Psoas muscle (tissue), 8 donors: ENCODE data around the gene TMED5. TPM values are rescaled to one million over a fixed set of nuclear protein-coding genes. Genes with fewer than 3 reads are reported as not detected.

Source experiments
- ATAC-seq, 4 donors: fragments of 200-7000 bp; cut with Tn5 transposase; one replicate each; pipeline ENCODE4 v1.9.1; 2020; ENCODE audit warnings: moderate library complexity in 3 of 4, mild to moderate bottlenecking in 2 of 4
- DNase-seq, 2 donors: peaks; one replicate each; pipeline ENCODE4 v3.0.0-alpha.2; 2020
- H3K27ac ChIP-seq: fragments of 200-600 bp; one replicate; pipeline ENCODE4 v1.8.0; 2022
- H3K27me3 ChIP-seq, 3 donors: fragments of 200-600 bp in 1 of 3; one replicate each; pipeline versions ENCODE4 v1.6.1 to v1.8.0; 2013 to 2022; ENCODE audit warnings: low read length in 2 of 3, mild to moderate bottlenecking in 2 of 3, moderate library complexity in 1 of 3; ENCODE audit not compliant: insufficient read depth in 3 of 3
- H3K36me3 ChIP-seq, 2 donors: fragments of 200-600 bp in 1 of 2; one replicate each; pipeline versions ENCODE4 v1.6.1 to v1.8.0; 2013 to 2022; ENCODE audit warnings: low read depth in 1 of 2, mild to moderate bottlenecking in 1 of 2, moderate library complexity in 1 of 2; ENCODE audit not compliant: insufficient read depth in 1 of 2
- H3K4me1 ChIP-seq: fragments of 200-600 bp; one replicate; pipeline ENCODE4 v1.8.0; 2022
- H3K4me3 ChIP-seq: fragments of 200-600 bp; one replicate; pipeline ENCODE4 v1.8.0; 2022; ENCODE audit warnings: mild to moderate bottlenecking
- H3K9me3 ChIP-seq: fragments of 200-600 bp; one replicate; pipeline ENCODE4 v1.8.0; 2022
- CTCF ChIP-seq: fragments of 200-600 bp; IDR thresholded peaks from one replicate; pipeline ENCODE4 v1.8.0; 2022; ENCODE audit warnings: antibody characterized with exemption
- WGBS, 3 donors: extraction: QIAGEN DNeasy Blood & Tissue Kit; methylation state at CpG; one replicate each; pipeline versions ENCODE4 v1.1.6 to v1.1.7; 2013; 5-methylcytosine and 5-hydroxymethylcytosine counted together
- intact Hi-C, 2 donors: fragments of 100-400 bp; cut with DNase I; formaldehyde crosslinking; loops; one replicate each; pipeline versions ENCODE4 v1.11.0 to v1.14.2; 2022
- polyA plus RNA-seq, 3 donors: library from polyadenylated mRNA; stranded (reverse); fragments of 200-250 nt; gene quantifications; one replicate each; pipeline ENCODE4 v1.2.3, GENCODE V29; 2013
- total RNA-seq, 4 donors: library from RNA; stranded (reverse); fragmentation: NEBNext Ultra II Directional in 2 of 4; extraction: Animal tissue kit (Norgen Biotek cat#: 25700) in 2 of 4; gene quantifications; one replicate each; pipeline versions ENCODE4 v1.2.1 to v1.2.4, GENCODE V29; 2021 to 2023
- donor health status: healthy with polysubstance abuse.
- donor health status: DM: no; HTN: no; CAD: no; lungs with moderate emphysema.
- donor health status: Bipolar disorder and iron deficiency.
- donor health status: healthy.
- donor health status: DM: yes; HTN: yes; CAD: no.
- donor health status: DM: no; HTN: no; CAD: no.
- donor health status: DM: no; HTN: no; CAD: no.
- donor health status: DM: yes; HTN: yes; CAD: no.

The TMED5 gene
- total and polyA plus RNA-seq, 7 donors, result 37.9 to 92.2 (median 65.6) TPM

DNA sequence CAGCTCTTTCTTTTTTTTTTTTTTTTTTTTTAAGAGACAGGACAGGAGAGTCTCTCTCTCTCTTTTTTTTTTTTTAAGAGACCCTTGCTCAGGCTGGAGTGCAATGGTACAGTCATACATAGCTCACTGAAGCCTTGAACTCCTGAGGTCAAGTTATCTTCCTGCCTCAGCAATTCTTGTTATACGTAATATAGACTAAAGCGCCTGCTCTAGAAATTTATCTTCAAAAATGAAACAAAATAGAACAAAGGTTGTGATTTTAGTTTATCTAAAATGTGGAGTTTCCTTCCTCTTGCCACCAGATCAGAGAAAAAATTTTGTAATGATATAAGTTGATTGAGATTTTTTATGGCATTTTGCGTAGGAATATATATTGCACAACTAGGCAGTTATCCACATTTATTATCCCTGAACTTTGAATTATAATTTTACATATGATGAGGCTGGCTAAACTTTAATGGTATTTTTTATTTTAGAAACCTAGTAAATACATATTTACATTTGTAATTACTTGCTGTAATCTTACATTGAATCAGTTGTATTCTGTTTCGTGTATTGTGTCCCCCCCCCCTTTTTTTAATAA, 56.9 kb downstream of the TMED5 start:
- intact Hi-C loops, result no loop called here

GRCh38 chr1:93120614-93121013, 59.6 kb downstream of the TMED5 start:
- Histone ChIP-seq H3K36me3 (peaks cover 0 to 36% of the 10 kb centered on the region in 2 donors), H3K9me3 (no peaks in the 10 kb centered on the region), H3K4me1 (peaks cover 5% of the 10 kb centered on the region), H3K4me3 (peak overlapping the region; percentile 49), H3K27ac (peak overlapping the region; percentile 59), H3K27me3 (no peaks in the 10 kb centered on the region)
- TF ChIP-seq CTCF, result no peak
- intact Hi-C loops, result no loop called here
- ATAC-seq, result peak; percentile 64 to 90 (median 66)
- DNase-seq, result no peak

More for the DNA sequence above, 56.9 kb downstream of the TMED5 start:
- DNase-seq, result no peak
- Histone ChIP-seq H3K36me3 (peaks cover 0 to 23% of the 10 kb centered on the region in 2 donors), H3K4me3 (no peak overlapping the region), H3K27ac (no peak overlapping the region), H3K4me1 (peaks cover 5% of the 10 kb centered on the region), H3K9me3 (no peaks in the 10 kb centered on the region), H3K27me3 (no peaks in the 10 kb centered on the region)
- no peak for TF ChIP-seq CTCF
- no peak for ATAC-seq
- 95 to 99% (median 96%) methylated on average over 4 of the region's 4 CpGs for WGBS, 3 donors

DNA sequence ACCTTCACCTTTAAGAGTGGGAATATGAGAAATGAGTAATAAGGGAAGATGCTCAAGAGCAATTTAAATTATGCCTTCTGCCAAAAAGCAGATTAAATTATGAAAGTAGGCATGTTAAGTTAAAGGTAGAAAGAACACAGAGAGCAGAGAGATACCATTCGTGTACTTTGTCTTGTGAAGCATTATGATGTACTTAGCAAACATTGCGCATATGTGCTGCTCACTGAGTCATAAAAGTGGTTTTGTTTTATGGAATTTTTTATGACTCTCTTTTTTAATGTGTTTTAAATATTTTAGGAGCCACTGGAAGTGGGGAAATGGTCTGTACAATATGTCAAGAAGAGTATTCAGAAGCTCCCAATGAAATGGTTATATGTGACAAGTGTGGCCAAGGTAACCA, 65.8 kb downstream of the TMED5 start:
- whole genome bisulfite sequencing, 3 donors, result 96 to 97% (median 97%) methylated on average over 2 of the region's 2 CpGs
- H3K36me3 ChIP-seq, result peaks cover 0 to 46% of the 10 kb centered on the region in 2 donors
- H3K27me3 ChIP-seq, result no peaks in the 10 kb centered on the region
- peaks cover 33% of the 10 kb centered on the region for H3K4me1 ChIP-seq
- no peaks in the 10 kb centered on the region for H3K9me3 ChIP-seq
- TF ChIP-seq CTCF, result no peak
- H3K4me3 ChIP-seq, result no peak overlapping the region
- intact Hi-C loops, result no loop called here
- DNase-seq (no peak), ATAC-seq (no peak)
- H3K27ac ChIP-seq, result no peak overlapping the region

- no peak overlapping the region for H3K4me3 ChIP-seq
- intact Hi-C loops, result no loop called here
- WGBS, 3 donors, result 96 to 99% (median 98%) methylated on average over 3 of the region's 3 CpGs
- H3K4me1 ChIP-seq, result peaks cover 33% of the 10 kb centered on the region
- no peaks in the 10 kb centered on the region for H3K27me3 ChIP-seq
- no peaks in the 10 kb centered on the region for H3K9me3 ChIP-seq
- H3K36me3 ChIP-seq, result peaks cover 5 to 33% of the 10 kb centered on the region in 2 donors
- no peak for DNase-seq
- no peak overlapping the region for H3K27ac ChIP-seq
- no peak for ATAC-seq
- TF ChIP-seq CTCF, result no peak
Observed at GRCh38 chr1:93113127-93113526, 67.1 kb downstream of the TMED5 start.

DNA sequence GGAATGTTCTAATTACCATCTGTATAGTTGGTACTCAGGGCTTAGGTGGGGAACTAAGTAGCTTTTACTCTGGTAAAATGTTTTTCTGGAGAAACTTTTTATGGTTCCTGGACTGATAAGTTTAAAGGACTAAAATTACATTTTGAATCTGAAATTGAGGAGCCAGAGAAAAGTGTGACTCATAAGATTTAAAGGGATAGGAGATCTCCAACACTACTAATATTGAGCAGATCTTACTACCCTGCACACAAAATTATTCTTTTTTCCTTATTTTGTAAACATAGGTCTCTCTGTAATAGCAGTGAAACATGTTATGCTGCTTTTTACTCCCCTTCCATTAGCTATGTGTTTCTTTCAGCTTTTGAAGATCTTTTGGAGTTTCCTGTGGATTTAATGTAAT, 68.7 kb downstream of the TMED5 start:
- intact Hi-C loops, result no loop called here
- H3K4me1 ChIP-seq, result peaks cover 33% of the 10 kb centered on the region

More for the DNA sequence above, 68.7 kb downstream of the TMED5 start:
- Histone ChIP-seq H3K4me3 (peak overlapping the region; percentile 27), H3K27ac (peak overlapping the region; percentile 60), H3K36me3 (peaks cover 5 to 21% of the 10 kb centered on the region in 2 donors), H3K9me3 (peaks cover 7% of the 10 kb centered on the region), H3K27me3 (no peaks in the 10 kb centered on the region)
- ATAC-seq (peak in 1 of 4 donors; percentile 65), DNase-seq (no peak)
- no peak for TF ChIP-seq CTCF
